Right atrium auricular region (tissue), 2 donors: ENCODE data around the gene CHMP4A. TPM values are rescaled to one million over a fixed set of nuclear protein-coding genes. Genes with fewer than 3 reads are reported as not detected.

Experiments used
- DNase-seq: peaks from one replicate; pipeline ENCODE4 v3.0.0-alpha.2; 2019; ENCODE audit warnings: low spot score
- H3K27ac ChIP-seq, 2 donors: fragments of 200-600 bp; sonication (generic); 1 replicate in 1 of 2; 2 replicates in 1 of 2; pipeline ENCODE4 v1.5.1; 2016 to 2019
- H3K27me3 ChIP-seq, 2 donors: fragments of 200-600 bp; sonication (generic); one replicate each; pipeline versions ENCODE4 v1.5.1 to v1.6.0; 2017 to 2019
- H3K36me3 ChIP-seq: fragments of 200-600 bp; sonication (generic); one replicate; pipeline ENCODE4 v1.5.1; 2016
- H3K4me1 ChIP-seq, 2 donors: fragments of 200-600 bp; sonication (generic); one replicate each; pipeline versions ENCODE4 v1.5.1 to v1.6.0; 2017 to 2019
- H3K4me3 ChIP-seq, 2 donors: fragments of 200-600 bp; sonication (generic); 1 replicate in 1 of 2; 2 replicates in 1 of 2; pipeline ENCODE4 v1.5.1; 2017 to 2019; ENCODE audit warnings: mild to moderate bottlenecking in 1 of 2, moderate library complexity in 1 of 2
- H3K9me3 ChIP-seq, 2 donors: fragments of 200-600 bp; sonication (generic); one replicate each; pipeline ENCODE4 v1.5.1; 2019
- CTCF ChIP-seq, 2 donors: fragments of 200-600 bp; sonication (generic); IDR thresholded peaks; one replicate each; pipeline ENCODE4 v1.5.1; 2019; ENCODE audit warnings: antibody characterized with exemption in 2 of 2
- total RNA-seq, 2 donors: library from RNA; depleted of rRNA; stranded (reverse); fragments of >200 nt; gene quantifications; one replicate each; pipeline ENCODE4 v1.1.0, GENCODE V29; 2016

Gene CHMP4A
- total RNA-seq, 2 donors from 2014 or later: 31.6 to 63.0 TPM

GRCh38 chr14:24259282-24260025 is 46.2 kb upstream of the CHMP4A start:
- Histone ChIP-seq H3K4me3 (no peak overlapping the region), H3K36me3 (no peaks in the 10 kb centered on the region), H3K4me1 (no peaks in the 10 kb centered on the region), H3K27ac (no peak overlapping the region), H3K27me3 (no peaks in the 10 kb centered on the region), H3K9me3 (no peaks in the 10 kb centered on the region)
- TF ChIP-seq CTCF (IDR thresholded peaks at IDR 0.05): no peak
- no peak for DNase-seq

- no peak overlapping the region for H3K4me3 ChIP-seq
- no peak for DNase-seq
- H3K27ac ChIP-seq: no peak overlapping the region
- TF ChIP-seq CTCF (IDR thresholded peaks at IDR 0.05): no peak
- no peaks in the 10 kb centered on the region for H3K27me3 ChIP-seq
- H3K9me3 ChIP-seq: no peaks in the 10 kb centered on the region
- no peaks in the 10 kb centered on the region for H3K4me1 ChIP-seq
- H3K36me3 ChIP-seq: no peaks in the 10 kb centered on the region
Observed at GRCh38 chr14:24258548-24259265, 45.4 kb upstream of the CHMP4A start.

- Histone ChIP-seq H3K9me3 (no peaks in the 10 kb centered on the region), H3K36me3 (no peaks in the 10 kb centered on the region), H3K27me3 (no peaks in the 10 kb centered on the region), H3K4me3 (no peak overlapping the region), H3K4me1 (no peaks in the 10 kb centered on the region), H3K27ac (no peak overlapping the region)
- DNase-seq: no peak
- no peak for TF ChIP-seq CTCF (IDR thresholded peaks at IDR 0.05)
Observed at GRCh38 chr14:24258119-24258518, 44.8 kb upstream of the CHMP4A start.

GRCh38 chr14:24256960-24257359 is 43.7 kb upstream of the CHMP4A start:
- H3K27ac ChIP-seq: no peak overlapping the region
- no peaks in the 10 kb centered on the region for H3K27me3 ChIP-seq
- H3K36me3 ChIP-seq: no peaks in the 10 kb centered on the region
- no peak overlapping the region for H3K4me3 ChIP-seq
- no peaks in the 10 kb centered on the region for H3K4me1 ChIP-seq
- H3K9me3 ChIP-seq: no peaks in the 10 kb centered on the region
- no peak for TF ChIP-seq CTCF (IDR thresholded peaks at IDR 0.05)
- no peak for DNase-seq

- Histone ChIP-seq H3K4me3 (no peak overlapping the region), H3K27me3 (no peaks in the 10 kb centered on the region), H3K4me1 (no peaks in the 10 kb centered on the region), H3K9me3 (no peaks in the 10 kb centered on the region), H3K27ac (no peak overlapping the region), H3K36me3 (no peaks in the 10 kb centered on the region)
- TF ChIP-seq CTCF (IDR thresholded peaks at IDR 0.05): no peak
- no peak for DNase-seq
Observed at GRCh38 chr14:24255931-24256711, 42.8 kb upstream of the CHMP4A start.
